Measurements from ENCODE around the gene HSPA12A.

The HSPA12A gene

GRCh38 chr10:116657863-116658551 lies 84.4 kb downstream of the HSPA12A start:
- H3K9me3 Mint-ChIP-seq, result peaks cover 4% of the 10 kb centered on the region
- no peak overlapping the region for H3K27ac Mint-ChIP-seq
- no peak for TF ChIP-seq CTCF (IDR thresholded peaks at IDR 0.05; ENCODE audit: unreplicated experiment in 3 of 3)
- no peak overlapping the region for H3K4me3 Mint-ChIP-seq
- H3K4me1 Mint-ChIP-seq, result peaks cover 10% of the 10 kb centered on the region
- peaks cover 7% of the 10 kb centered on the region for H3K27me3 Mint-ChIP-seq (ENCODE audit: low read depth)
- no peaks in the 10 kb centered on the region for H3K36me3 Mint-ChIP-seq (ENCODE audit: low read depth)

- H3K4me3 Mint-ChIP-seq, result no peak overlapping the region
- peaks cover 10% of the 10 kb centered on the region for H3K4me1 Mint-ChIP-seq
- H3K36me3 Mint-ChIP-seq (ENCODE audit: low read depth), result no peaks in the 10 kb centered on the region
- no peak overlapping the region for H3K27ac Mint-ChIP-seq
- TF ChIP-seq CTCF (IDR thresholded peaks at IDR 0.05; ENCODE audit: unreplicated experiment in 3 of 3), result no peak
- peaks cover 7% of the 10 kb centered on the region for H3K27me3 Mint-ChIP-seq (ENCODE audit: low read depth)
- peaks cover 16% of the 10 kb centered on the region for H3K9me3 Mint-ChIP-seq
These were observed 86.3 kb downstream of the HSPA12A start for GRCh38 chr10:116656044-116656443.

GRCh38 chr10:116655568-116655967 lies 86.8 kb downstream of the HSPA12A start:
- Mint-ChIP-seq H3K27me3 (ENCODE audit: low read depth) (peaks cover 7% of the 10 kb centered on the region), H3K4me1 (peaks cover 7% of the 10 kb centered on the region), H3K9me3 (peaks cover 21% of the 10 kb centered on the region), H3K27ac (no peak overlapping the region), H3K4me3 (no peak overlapping the region), H3K36me3 (ENCODE audit: low read depth) (no peaks in the 10 kb centered on the region)
- no peak for TF ChIP-seq CTCF (IDR thresholded peaks at IDR 0.05; ENCODE audit: unreplicated experiment in 3 of 3)

- no peaks in the 10 kb centered on the region for H3K36me3 Mint-ChIP-seq (ENCODE audit: low read depth)
- peak in 2 of 3 experiments; percentile 14 to 26 for TF ChIP-seq CTCF (IDR thresholded peaks at IDR 0.05; ENCODE audit: unreplicated experiment in 3 of 3)
- H3K27ac Mint-ChIP-seq, result no peak overlapping the region
- H3K9me3 Mint-ChIP-seq, result peaks cover 27% of the 10 kb centered on the region
- peaks cover 7% of the 10 kb centered on the region for H3K27me3 Mint-ChIP-seq (ENCODE audit: low read depth)
- peaks cover 5% of the 10 kb centered on the region for H3K4me1 Mint-ChIP-seq
- no peak overlapping the region for H3K4me3 Mint-ChIP-seq
These were observed 87.5 kb downstream of the HSPA12A start for GRCh38 chr10:116654816-116655215.

GRCh38 chr10:116653885-116654284 lies 88.5 kb downstream of the HSPA12A start:
- H3K27ac Mint-ChIP-seq, result no peak overlapping the region
- peaks cover 5% of the 10 kb centered on the region for H3K4me1 Mint-ChIP-seq
- no peak for TF ChIP-seq CTCF (IDR thresholded peaks at IDR 0.05; ENCODE audit: unreplicated experiment in 3 of 3)
- peaks cover 4% of the 10 kb centered on the region for H3K27me3 Mint-ChIP-seq (ENCODE audit: low read depth)
- H3K4me3 Mint-ChIP-seq, result no peak overlapping the region
- peaks cover 36% of the 10 kb centered on the region for H3K9me3 Mint-ChIP-seq
- H3K36me3 Mint-ChIP-seq (ENCODE audit: low read depth), result no peaks in the 10 kb centered on the region

- TF ChIP-seq CTCF (IDR thresholded peaks at IDR 0.05; ENCODE audit: unreplicated experiment in 3 of 3), result no peak
- Mint-ChIP-seq H3K36me3 (ENCODE audit: low read depth) (no peaks in the 10 kb centered on the region), H3K27me3 (ENCODE audit: low read depth) (peaks cover 11% of the 10 kb centered on the region), H3K27ac (no peak overlapping the region), H3K9me3 (peaks cover 46% of the 10 kb centered on the region), H3K4me1 (no peaks in the 10 kb centered on the region), H3K4me3 (no peak overlapping the region)
These were observed 93.5 kb downstream of the HSPA12A start for GRCh38 chr10:116648903-116649302.

All from nephron (organoid).